ENCODE data around the gene SHMT2.
"Not testable (repeated sequence)": the region's sequence is repeated elsewhere in the genome, so short reads cannot be mapped to it uniquely, and the experiment has no call there.

Gene SHMT2

DNA sequence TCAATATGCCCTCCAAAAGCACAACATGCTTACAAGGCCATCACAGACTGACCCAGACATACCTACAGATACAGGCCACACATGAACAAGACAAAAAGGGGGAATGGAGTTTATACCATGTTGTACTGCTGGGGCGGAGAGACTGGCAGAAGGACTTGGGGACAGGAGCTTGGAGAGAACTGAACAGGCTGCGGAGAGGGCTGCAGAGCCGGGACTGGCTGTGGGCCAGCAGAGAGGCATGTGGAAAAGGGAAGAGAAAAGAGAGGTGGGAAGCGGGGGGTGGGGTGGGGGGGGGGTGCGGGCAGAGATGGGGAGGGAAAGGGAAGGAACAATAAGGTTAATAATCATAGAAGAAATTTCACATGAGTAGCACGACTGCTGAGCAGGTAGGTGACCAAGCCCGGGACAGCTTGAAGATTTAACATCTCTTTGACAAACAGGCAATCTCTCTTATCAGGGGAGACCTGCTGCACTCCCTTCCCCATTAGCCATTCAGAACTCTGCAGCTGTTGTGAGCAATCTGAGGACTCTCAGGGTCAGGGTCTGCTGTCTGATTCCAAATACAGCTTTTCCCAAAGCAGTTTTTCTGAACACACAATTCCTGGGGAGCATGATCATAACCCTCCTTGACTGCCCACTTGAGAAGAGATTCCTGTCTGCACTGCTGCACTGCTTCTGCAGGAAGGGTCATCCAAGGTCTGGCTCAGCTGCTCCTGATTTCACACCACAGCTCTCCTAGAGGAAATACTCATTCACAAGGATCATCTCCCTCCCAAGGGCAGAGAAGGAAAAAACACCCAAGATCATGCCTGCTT lies 43.0 kb downstream of the SHMT2 start:
- DNase-seq = no peak

GRCh38 chr12:57273516-57273915 lies 44.0 kb downstream of the SHMT2 start:
- DNase-seq = no peak

DNA sequence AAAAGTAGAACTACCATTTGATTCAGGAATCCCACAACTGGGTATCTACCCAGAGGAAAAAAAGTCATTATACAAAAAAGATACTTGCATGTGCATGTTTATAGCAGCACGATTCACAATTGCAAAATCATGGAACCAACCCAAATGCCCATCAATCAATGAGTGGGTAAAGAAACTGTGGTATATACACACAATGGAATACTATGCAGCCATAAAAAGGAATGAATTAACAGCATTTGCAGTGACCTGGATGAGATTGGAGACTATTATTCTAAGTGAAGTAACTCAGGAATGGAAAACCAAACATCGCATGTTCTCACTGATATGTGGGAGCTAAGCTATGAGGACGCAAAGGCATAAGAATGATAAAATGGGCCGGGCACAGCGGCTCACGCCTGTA lies 46.7 kb downstream of the SHMT2 start:
- DNase-seq = not testable (repeated sequence)

DNA sequence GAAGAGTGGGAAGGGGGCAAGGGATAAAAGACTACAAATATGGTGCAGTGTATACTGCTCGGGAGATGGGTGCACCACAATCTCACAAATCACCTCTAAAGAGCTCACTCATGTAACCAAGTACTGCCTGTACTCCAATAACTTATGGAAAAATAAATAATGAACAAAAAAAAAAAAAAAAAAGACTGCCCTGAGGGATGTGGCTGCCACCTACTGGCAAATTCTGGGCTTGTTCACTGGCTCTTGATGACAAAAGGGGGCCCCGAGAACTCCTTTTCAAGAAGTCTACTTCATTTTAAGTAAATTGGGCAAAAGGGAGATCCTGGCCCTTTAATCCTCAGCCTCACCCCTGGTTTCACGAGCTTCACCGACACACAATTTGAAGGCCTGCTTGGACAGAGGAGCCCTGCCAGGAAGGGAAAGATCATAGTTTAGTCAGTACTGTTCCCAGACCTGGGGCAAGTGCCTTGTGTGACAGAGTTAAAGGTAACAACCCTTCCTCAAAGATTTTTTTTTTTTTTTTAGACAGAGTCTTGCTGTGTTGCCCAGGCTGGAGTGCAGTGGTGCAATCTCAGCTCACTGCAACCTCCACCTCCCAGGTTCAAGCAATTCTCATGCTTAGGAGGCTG lies 47.5 kb downstream of the SHMT2 start:
- no peak for DNase-seq

DNA sequence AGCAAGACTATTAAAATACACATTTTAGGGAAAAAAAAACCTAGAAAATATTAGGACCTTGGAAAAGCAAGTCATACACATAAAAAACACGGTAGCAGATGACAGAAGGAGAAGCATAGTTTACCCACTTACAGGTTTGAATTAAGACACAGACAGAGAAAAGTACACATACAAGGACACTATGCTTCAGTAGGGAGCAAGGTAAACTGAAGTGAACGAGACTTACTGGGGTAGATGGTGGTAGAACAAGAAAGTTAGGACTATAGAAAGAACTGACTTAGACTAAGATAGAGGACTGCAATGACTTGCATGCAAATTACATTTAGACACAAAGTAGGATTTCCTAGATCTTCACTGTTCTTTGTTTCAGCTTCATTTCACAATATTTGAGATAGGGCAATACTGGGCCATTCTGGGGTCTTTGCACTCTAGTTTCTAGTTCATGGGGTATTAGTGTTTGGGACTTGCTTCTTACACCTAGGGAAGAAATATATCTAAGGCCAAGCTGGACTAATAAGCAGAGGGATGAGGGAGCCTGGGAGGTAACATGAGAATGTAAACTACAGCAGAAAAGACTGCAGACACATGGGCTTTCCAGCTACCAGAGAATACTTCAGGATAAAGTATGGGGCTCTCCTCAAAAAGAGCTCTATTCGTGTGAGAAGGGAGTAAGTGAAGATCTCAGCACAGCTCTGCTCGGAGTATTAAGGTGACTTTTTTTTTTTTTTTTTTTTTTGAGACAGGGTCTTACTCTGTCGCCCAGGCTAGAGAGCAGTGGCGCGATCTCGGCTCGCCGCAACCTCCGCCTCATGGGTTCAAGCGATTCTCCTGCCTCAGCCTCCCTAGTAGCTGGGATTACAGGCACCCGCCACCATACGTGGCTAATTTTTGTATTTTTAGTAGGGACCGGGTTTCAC lies 49.2 kb downstream of the SHMT2 start:
- no peak for DNase-seq

- DNase-seq = peak; percentile 48
Measured at GRCh38 chr12:57280211-57281062, 50.9 kb downstream of the SHMT2 start.

- not testable (repeated sequence) for DNase-seq
Measured at GRCh38 chr12:57282073-57282472, 52.6 kb downstream of the SHMT2 start.

Data from activated CD4-positive, alpha-beta T cell treated with anti-CD3 and anti-CD28 coated beads, Interleukin-2, amount 50 U/mL, for 1 hour (primary cell).